Fibroblast of mammary gland (primary cell): ENCODE results near the gene JKAMP.
"Not testable (repeated sequence)": the region's sequence is repeated elsewhere in the genome, so short reads cannot be mapped to it uniquely, and the experiment has no call there.

Experiments
- DNase-seq: peaks from one replicate; pipeline ENCODE4 v3.0.0-alpha.2; 2010; ENCODE audit warnings: low read depth
- H3K4me3 ChIP-seq: 2 replicates; pipeline ENCODE4 v1.5.1; 2011; ENCODE audit warnings: low read depth, mild to moderate bottlenecking, low read length, moderate library complexity; ENCODE audit not compliant: control insufficient read depth
- CTCF ChIP-seq: conservative IDR thresholded peaks from 2 replicates; pipeline ENCODE4 v1.5.1; 2011; ENCODE audit warnings: low read depth, low read length, inconsistent platforms; ENCODE audit not compliant: control insufficient read depth, insufficient read depth

Gene JKAMP

GRCh38 chr14:59483819-59484638, at the start of gene JKAMP, which contains the start of gene L3HYPDH:
Gene JKAMP, plus strand, starts transcription at chr14:59484517. Its CDS starts 73 bp downstream, at chr14:59484590.
Gene L3HYPDH, minus strand, starts transcription at chr14:59484408. Its CDS starts 92 bp downstream, at chr14:59484316.
- H3K4me3 ChIP-seq = peak within 1 kb of the TSS; percentile 87
- peak; percentile 92 for DNase-seq
- no peak for TF ChIP-seq CTCF

GRCh38 chr14:59435101-59435500, 49.2 kb upstream of the JKAMP start:
- H3K4me3 ChIP-seq = no peak overlapping the region
- TF ChIP-seq CTCF = no peak
- no peak for DNase-seq

- DNase-seq = no peak
- no peak for TF ChIP-seq CTCF
- no peak overlapping the region for H3K4me3 ChIP-seq
These were observed 48.3 kb upstream of the JKAMP start for GRCh38 chr14:59435987-59436386.

- H3K4me3 ChIP-seq = no peak overlapping the region
- DNase-seq = peak; percentile 88
- TF ChIP-seq CTCF = no peak
These were observed 46.1 kb upstream of the JKAMP start for GRCh38 chr14:59438195-59438647.

- TF ChIP-seq CTCF = no peak
- DNase-seq = peak; percentile 78
- H3K4me3 ChIP-seq = no peak overlapping the region
These were observed 44.9 kb upstream of the JKAMP start for GRCh38 chr14:59439256-59439965.

GRCh38 chr14:59448673-59449072, 35.6 kb upstream of the JKAMP start:
- not testable (repeated sequence) for DNase-seq, H3K4me3 ChIP-seq

- DNase-seq = no peak
- no peak overlapping the region for H3K4me3 ChIP-seq
- TF ChIP-seq CTCF = no peak
These were observed 33.6 kb upstream of the JKAMP start for GRCh38 chr14:59450716-59451115.
